ENCODE measurements around the gene RAPGEF1.
A peak's percentile ranks its signal among the peaks of the same experiment; 100 is the strongest.
"Not testable (repeated sequence)": the region's sequence is repeated elsewhere in the genome, so short reads cannot be mapped to it uniquely, and the experiment has no call there.

The RAPGEF1 gene

DNA sequence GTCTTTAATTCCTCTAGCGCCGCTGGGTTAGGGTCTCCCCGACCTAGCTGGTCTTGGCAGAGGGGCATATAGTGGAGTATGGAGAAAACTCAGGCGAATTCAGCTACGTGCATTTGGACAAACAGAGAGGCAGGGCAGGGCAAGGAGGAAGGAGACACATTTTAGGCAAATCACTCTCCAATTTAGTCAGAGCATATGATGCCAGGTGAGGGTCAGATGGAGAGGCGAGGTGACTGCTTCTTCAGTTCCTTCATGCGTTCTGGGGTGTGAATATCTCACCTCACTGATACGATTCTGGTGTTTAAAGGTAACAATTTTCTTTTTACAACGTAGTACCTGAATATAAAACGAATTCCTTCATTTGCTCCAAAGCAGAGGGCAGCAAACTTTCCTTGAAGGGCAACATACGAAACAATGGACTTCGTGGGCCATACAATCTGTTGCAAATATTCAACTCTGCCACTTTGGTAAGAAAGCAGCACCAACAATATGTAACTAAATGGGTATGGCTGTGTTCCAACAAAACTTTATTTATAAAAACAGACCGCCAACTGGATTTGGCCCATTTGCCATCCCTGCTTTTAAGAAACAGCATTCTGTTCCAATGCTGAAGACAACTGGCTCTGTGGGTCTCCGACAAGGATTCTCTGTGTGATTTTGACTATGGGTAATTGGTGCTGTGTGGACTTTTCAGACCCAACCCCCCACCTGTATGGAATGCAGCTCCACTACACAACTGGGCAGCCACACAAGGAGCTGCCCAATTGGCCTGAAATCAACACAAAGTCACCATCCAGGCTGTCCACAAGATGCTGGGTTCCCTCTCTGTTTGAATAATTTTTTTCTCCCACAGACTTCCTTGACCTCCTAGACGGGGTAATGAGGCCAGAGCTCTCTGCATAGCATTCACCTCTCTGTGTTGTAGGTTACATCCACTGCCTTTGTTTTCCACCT is 53.8 kb downstream of the RAPGEF1 start:
- TF ChIP-seq, protein P1, sequence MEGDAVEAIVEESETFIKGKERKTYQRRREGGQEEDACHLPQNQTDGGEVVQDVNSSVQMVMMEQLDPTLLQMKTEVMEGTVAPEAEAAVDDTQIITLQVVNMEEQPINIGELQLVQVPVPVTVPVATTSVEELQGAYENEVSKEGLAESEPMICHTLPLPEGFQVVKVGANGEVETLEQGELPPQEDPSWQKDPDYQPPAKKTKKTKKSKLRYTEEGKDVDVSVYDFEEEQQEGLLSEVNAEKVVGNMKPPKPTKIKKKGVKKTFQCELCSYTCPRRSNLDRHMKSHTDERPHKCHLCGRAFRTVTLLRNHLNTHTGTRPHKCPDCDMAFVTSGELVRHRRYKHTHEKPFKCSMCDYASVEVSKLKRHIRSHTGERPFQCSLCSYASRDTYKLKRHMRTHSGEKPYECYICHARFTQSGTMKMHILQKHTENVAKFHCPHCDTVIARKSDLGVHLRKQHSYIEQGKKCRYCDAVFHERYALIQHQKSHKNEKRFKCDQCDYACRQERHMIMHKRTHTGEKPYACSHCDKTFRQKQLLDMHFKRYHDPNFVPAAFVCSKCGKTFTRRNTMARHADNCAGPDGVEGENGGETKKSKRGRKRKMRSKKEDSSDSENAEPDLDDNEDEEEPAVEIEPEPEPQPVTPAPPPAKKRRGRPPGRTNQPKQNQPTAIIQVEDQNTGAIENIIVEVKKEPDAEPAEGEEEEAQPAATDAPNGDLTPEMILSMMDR (IDR thresholded peaks at IDR 0.05; ENCODE audit: low read depth, low read length), result no peak
- H3K4me3 ChIP-seq (ENCODE audit: low read depth, low read length), result no peak overlapping the region

DNA sequence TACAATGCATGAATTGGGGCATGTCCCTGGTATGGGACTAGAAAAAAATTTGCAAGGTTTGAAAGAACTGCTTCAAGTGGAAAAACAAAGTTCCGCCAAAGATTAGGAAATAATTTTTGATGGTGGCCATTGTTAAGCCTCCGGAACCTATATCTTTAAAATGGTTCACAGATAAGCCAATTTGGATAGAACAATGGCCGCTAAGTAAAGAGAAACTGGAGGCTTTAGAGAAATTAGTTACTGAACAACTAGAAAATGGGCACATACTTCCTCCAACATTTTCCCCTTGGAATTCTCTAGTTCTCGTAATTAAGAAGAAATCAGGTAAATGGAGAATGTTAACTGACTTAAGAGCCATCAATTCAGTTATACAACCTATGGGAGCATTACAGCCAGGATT is 56.8 kb downstream of the RAPGEF1 start:
- H3K4me3 ChIP-seq (ENCODE audit: low read depth, low read length), result not testable (repeated sequence)

DNA sequence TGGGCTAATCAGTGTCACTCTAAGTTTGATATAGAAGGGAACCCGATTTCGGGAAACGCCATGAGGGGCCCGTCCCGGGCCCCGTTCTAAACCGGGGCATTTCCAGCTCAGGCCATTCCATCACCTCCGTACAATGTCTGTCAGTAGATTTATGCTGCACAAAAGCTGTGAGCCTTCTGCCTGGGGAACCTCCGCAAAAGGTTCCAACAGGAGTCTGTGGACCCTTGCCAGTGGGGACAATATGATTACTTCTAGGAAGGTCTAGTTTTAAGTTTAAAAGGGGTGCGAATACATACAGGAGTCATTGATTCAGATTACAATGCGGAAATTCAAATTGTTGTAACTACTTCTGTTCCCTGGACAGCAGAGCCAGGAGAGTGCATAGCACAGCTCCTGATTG is 57.6 kb downstream of the RAPGEF1 start:
- TF ChIP-seq, protein P1 (IDR thresholded peaks at IDR 0.05; ENCODE audit: low read depth, low read length), result no peak

DNA sequence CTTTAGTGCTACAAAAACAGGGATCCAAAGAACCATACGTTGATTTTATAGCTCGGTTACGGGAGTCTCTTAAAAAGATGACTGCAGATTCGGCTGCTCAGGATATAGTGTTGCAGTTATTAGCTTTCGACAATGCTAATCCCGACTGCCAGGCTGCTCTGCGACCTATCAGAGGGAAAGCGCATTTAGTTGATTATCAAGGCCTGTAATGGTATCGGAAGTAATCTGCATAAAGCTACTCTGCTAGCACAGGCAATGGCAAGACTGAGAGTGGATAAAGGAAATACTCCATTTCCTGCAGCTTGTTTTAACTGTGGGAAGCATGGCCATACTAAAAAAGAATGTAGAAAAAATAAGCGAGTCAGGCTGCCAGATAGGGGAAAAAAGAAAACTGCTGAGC is 58.0 kb downstream of the RAPGEF1 start:
- H3K4me3 ChIP-seq (ENCODE audit: low read depth, low read length), result not testable (repeated sequence)

More for the DNA sequence above, 57.6 kb downstream of the RAPGEF1 start:
- no peak overlapping the region for H3K4me3 ChIP-seq (ENCODE audit: low read depth, low read length)

DNA sequence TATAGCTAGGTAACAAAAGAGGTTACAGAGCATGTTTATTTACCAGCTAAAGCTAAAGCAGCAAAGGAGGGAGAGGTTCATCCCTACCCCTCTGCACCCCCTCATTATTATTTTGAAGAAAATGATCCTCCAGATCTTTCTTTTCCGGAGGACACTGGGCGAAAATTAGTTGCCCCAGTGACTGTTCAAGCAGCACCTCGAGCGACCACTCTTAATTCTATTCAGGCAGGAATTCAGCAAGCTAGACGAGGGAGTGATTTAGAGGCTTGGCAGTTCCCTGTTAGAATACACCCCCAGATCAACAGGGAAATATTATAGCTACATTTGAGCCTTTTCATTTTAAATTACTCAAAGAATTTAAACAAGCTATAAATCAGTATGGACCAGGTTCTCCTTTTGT is 58.8 kb downstream of the RAPGEF1 start:
- H3K4me3 ChIP-seq (ENCODE audit: low read depth, low read length), result not testable (repeated sequence)

DNA sequence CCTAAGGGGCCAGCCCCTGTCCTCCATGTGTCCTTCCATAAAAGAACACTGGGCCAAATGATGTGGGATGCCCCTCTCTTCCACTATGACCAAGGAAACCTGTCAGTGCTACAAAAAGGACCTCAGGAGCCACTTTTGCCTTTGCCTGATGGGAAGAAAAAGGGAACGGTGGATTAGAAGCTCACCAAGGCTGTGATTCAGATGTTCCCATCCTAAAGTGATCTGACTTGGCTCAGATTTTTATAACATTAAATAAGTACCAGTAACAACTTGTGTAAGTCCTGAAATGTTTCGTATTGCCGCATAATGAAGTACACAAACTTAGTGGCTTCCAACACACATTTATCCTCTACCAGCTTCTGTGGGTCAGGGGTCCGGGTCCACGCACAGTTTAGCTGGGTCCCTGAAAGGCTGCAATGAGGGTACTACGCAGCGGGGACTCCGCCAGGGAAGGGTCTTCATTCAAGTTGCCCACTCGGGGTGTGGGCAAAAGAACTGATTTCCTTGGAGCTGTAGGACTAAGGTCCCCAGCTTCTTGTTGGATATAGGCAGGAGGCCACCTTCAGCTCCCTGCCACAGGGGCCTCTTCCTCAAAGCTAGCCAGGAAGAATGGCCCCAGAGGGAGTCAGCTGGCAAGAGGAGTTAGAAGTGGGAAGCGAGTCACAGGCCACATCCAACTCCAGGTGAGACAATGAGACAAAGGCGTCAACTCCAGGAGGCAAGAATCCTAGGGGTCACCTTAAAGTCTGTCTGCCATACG is 60.4 kb downstream of the RAPGEF1 start:
- H3K4me3 ChIP-seq (ENCODE audit: low read depth, low read length), result no peak overlapping the region

DNA sequence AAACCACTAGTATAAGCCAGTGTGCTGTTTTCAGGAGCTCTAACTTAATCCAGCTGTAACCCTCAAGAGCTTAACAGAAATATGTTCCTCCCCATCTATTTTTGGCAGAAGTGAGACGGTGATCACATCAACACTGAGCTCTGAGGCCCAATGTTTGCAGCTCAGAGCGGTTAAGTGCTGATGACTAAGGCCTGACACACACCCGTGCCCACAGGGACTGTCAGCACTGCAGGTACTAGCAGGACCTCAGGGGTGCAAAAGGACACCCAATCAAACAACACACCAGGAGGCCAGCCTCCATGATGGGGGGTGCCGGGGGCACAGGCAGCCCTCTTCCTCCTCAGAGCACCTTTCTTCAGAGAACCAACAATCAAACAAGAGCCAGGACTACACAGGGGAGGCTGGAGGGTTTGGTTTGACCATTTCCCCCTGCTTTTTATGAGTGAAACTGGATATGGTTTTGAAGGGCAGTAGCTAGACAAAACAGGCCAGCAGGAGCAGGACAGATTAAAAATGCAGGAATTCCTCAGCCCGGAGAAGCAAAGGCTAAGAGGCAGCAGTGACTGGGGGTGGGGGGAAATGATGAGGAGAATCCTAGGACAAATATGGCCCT is 61.3 kb downstream of the RAPGEF1 start:
- H3K4me3 ChIP-seq (ENCODE audit: low read depth, low read length), result peak overlapping the region; percentile 20
- TF ChIP-seq, protein P1 (IDR thresholded peaks at IDR 0.05; ENCODE audit: low read depth, low read length), result no peak

More for the DNA sequence above, 60.4 kb downstream of the RAPGEF1 start:
- TF ChIP-seq, protein P1 (IDR thresholded peaks at IDR 0.05; ENCODE audit: low read depth, low read length), result no peak

DNA sequence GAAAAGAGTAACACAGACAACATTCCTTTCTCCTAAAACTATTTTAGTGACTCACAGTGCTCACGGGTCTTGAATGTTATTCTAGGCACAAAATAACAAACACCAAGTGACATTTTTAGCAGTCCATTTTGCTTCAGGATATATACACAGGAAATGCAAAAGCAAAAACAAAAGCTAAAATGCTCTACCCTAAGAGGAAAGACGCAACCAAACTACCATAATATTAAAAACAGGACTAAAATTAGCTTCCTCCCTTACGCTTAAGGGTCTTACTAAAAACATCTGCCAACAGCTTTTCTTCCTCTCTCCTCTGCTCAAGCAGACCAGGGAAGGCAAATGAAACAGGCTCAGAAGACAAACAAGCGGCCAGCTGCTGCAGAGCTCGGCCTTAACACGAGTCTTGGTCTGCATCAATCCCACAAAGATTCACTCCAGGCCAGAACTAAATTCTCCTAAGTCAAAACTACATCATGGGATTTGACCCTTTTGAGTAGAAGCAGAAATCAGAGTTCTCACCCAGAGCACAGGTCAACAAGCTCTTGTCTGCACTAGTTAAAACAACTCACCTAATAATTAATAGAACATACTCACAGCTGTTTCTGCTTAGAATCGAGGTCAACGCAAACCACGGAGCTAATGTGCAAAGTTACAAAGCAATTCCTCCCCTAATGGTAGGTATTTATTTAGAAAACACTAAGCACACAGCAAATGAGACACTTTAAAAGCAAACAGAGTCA is 62.3 kb downstream of the RAPGEF1 start:
- TF ChIP-seq, protein P1 (IDR thresholded peaks at IDR 0.05; ENCODE audit: low read depth, low read length), result no peak
- H3K4me3 ChIP-seq (ENCODE audit: low read depth, low read length), result peak overlapping the region; percentile 7
